Subcutaneous abdominal adipose tissue (tissue), 5 donors: Measurements from ENCODE around the gene CFAP92.

Experiments
- H3K27ac ChIP-seq: one replicate; pipeline ENCODE4 v1.7.0; 2013; ENCODE audit warnings: low read depth, mild to moderate bottlenecking, inconsistent platforms, low read length, moderate library complexity
- H3K27me3 ChIP-seq, 5 donors: one replicate each; pipeline ENCODE4 v1.7.0; 2013; ENCODE audit warnings: low read length in 5 of 5, inconsistent platforms in 1 of 5; ENCODE audit not compliant: control insufficient read depth in 5 of 5, insufficient read depth in 4 of 5
- H3K36me3 ChIP-seq, 5 donors: one replicate each; pipeline ENCODE4 v1.7.0; 2013; ENCODE audit warnings: low read length in 5 of 5; ENCODE audit not compliant: control insufficient read depth in 5 of 5, insufficient read depth in 5 of 5
- H3K4me1 ChIP-seq, 5 donors: one replicate each; pipeline ENCODE4 v1.7.0; 2013; ENCODE audit warnings: low read length in 5 of 5, mild to moderate bottlenecking in 3 of 5, moderate library complexity in 1 of 5; ENCODE audit not compliant: control insufficient read depth in 5 of 5, insufficient read depth in 5 of 5
- H3K4me3 ChIP-seq, 5 donors: one replicate each; pipeline ENCODE4 v1.7.0; 2013; ENCODE audit warnings: low read length in 5 of 5, low read depth in 1 of 5
- H3K9ac ChIP-seq, 5 donors: one replicate each; pipeline ENCODE4 v1.7.0; 2013; ENCODE audit warnings: low read length in 5 of 5, mild to moderate bottlenecking in 4 of 5, moderate library complexity in 3 of 5
- H3K9me3 ChIP-seq, 5 donors: one replicate each; pipeline ENCODE4 v1.7.0; 2013; ENCODE audit warnings: low read length in 5 of 5; ENCODE audit not compliant: control insufficient read depth in 5 of 5
- donor health status: healthy.
- donor health status: healthy.
- donor health status: healthy.
- donor health status: healthy.
- donor health status: healthy.

CFAP92 gene

GRCh38 chr3:128992926-128993460 lies 883 bp downstream of the CFAP92 start:
- peaks cover 0 to 17% (median 12%) of the 10 kb centered on the region in 5 donors for H3K4me1 ChIP-seq
- peaks cover 7 to 21% (median 12%) of the 10 kb centered on the region in 5 donors for H3K27me3 ChIP-seq
- peak overlapping the region in 1 of 5 donors; percentile 29 for H3K9ac ChIP-seq
- no peaks in the 10 kb centered on the region for H3K36me3 ChIP-seq
- no peak overlapping the region for H3K4me3 ChIP-seq
- H3K27ac ChIP-seq: no peak overlapping the region
- H3K9me3 ChIP-seq: no peaks in the 10 kb centered on the region

GRCh38 chr3:128991355-128991895 lies 2.5 kb downstream of the CFAP92 start:
- Histone ChIP-seq H3K4me1 (peaks cover 0 to 17% (median 10%) of the 10 kb centered on the region in 5 donors), H3K9ac (no peak overlapping the region), H3K27me3 (peaks cover 7 to 21% (median 12%) of the 10 kb centered on the region in 5 donors), H3K36me3 (no peaks in the 10 kb centered on the region), H3K27ac (no peak overlapping the region), H3K4me3 (no peak overlapping the region), H3K9me3 (no peaks in the 10 kb centered on the region)

- Histone ChIP-seq H3K27me3 (peaks cover under 1 to 6% (median 1%) of the 10 kb centered on the region in 5 donors), H3K27ac (no peak overlapping the region), H3K9me3 (no peaks in the 10 kb centered on the region), H3K9ac (no peak overlapping the region), H3K4me1 (peaks cover under 1 to 3% (median 2%) of the 10 kb centered on the region in 5 donors), H3K4me3 (no peak overlapping the region), H3K36me3 (no peaks in the 10 kb centered on the region)
Measured at GRCh38 chr3:128988286-128988685, 5.6 kb downstream of the CFAP92 start.

- no peaks in the 10 kb centered on the region for H3K9me3 ChIP-seq
Measured at GRCh38 chr3:128987302-128988100, 6.4 kb downstream of the CFAP92 start.

GRCh38 chr3:128984596-128984995 lies 9.3 kb downstream of the CFAP92 start:
- H3K27ac ChIP-seq: no peak overlapping the region
- peaks cover 0 to 3% (median 2%) of the 10 kb centered on the region in 5 donors for H3K4me1 ChIP-seq

More at GRCh38 chr3:128987302-128988100, 6.4 kb downstream of the CFAP92 start:
- Histone ChIP-seq H3K4me1 (peaks cover 0 to 3% (median 2%) of the 10 kb centered on the region in 5 donors), H3K36me3 (no peaks in the 10 kb centered on the region), H3K9ac (no peak overlapping the region), H3K27ac (no peak overlapping the region), H3K27me3 (no peaks in the 10 kb centered on the region), H3K4me3 (no peak overlapping the region)

GRCh38 chr3:128983293-128984069 lies 10.4 kb downstream of the CFAP92 start:
- Histone ChIP-seq H3K27ac (no peak overlapping the region), H3K9me3 (no peaks in the 10 kb centered on the region), H3K36me3 (no peaks in the 10 kb centered on the region), H3K27me3 (no peaks in the 10 kb centered on the region), H3K9ac (no peak overlapping the region), H3K4me3 (no peak overlapping the region), H3K4me1 (peaks cover 0 to 3% (median 2%) of the 10 kb centered on the region in 5 donors)

More at GRCh38 chr3:128984596-128984995, 9.3 kb downstream of the CFAP92 start:
- no peaks in the 10 kb centered on the region for H3K27me3 ChIP-seq
- no peak overlapping the region for H3K9ac ChIP-seq
- H3K36me3 ChIP-seq: no peaks in the 10 kb centered on the region
- no peaks in the 10 kb centered on the region for H3K9me3 ChIP-seq
- H3K4me3 ChIP-seq: no peak overlapping the region

GRCh38 chr3:128975276-128975675 lies 18.6 kb downstream of the CFAP92 start:
- Histone ChIP-seq H3K4me1 (peaks cover 0 to 5% (median 4%) of the 10 kb centered on the region in 5 donors), H3K27me3 (no peaks in the 10 kb centered on the region), H3K9me3 (no peaks in the 10 kb centered on the region), H3K4me3 (no peak overlapping the region), H3K9ac (no peak overlapping the region), H3K27ac (no peak overlapping the region), H3K36me3 (no peaks in the 10 kb centered on the region)

GRCh38 chr3:128973988-128974564 lies 19.8 kb downstream of the CFAP92 start:
- Histone ChIP-seq H3K4me1 (peaks cover 0 to 5% (median 4%) of the 10 kb centered on the region in 5 donors), H3K9ac (no peak overlapping the region), H3K27ac (no peak overlapping the region), H3K27me3 (no peaks in the 10 kb centered on the region), H3K9me3 (no peaks in the 10 kb centered on the region), H3K36me3 (no peaks in the 10 kb centered on the region), H3K4me3 (no peak overlapping the region)

GRCh38 chr3:128971421-128972100 lies 22.3 kb downstream of the CFAP92 start:
- Histone ChIP-seq H3K9me3 (no peaks in the 10 kb centered on the region), H3K36me3 (no peaks in the 10 kb centered on the region), H3K27me3 (no peaks in the 10 kb centered on the region), H3K27ac (no peak overlapping the region), H3K4me3 (no peak overlapping the region), H3K4me1 (peaks cover 0 to 5% (median 4%) of the 10 kb centered on the region in 5 donors), H3K9ac (no peak overlapping the region)
